GM12892 (cell line): Measurements from ENCODE around the gene MTSS2.

Experiments
- DNase-seq: peaks from one replicate; pipeline ENCODE4 v3.0.0; 2011; ENCODE audit not compliant: insufficient read length
- FAIRE-seq: peaks from 2 replicates; lab custom pipeline; 2011; peaks lifted over from hg19 to GRCh38; lab: Jason Lieb, UNC
- POLR2A ChIP-seq: IDR thresholded peaks from 2 replicates; pipeline ENCODE4 v1.6.1; 2011; ENCODE audit warnings: low read depth, low read length, control low read depth
- POLR2AphosphoS5 ChIP-seq: IDR thresholded peaks from 2 replicates; pipeline ENCODE4 v1.6.1; 2011; ENCODE audit warnings: low read depth, low read length, control low read depth
- TAF1 ChIP-seq: IDR thresholded peaks from 2 replicates; pipeline ENCODE4 v1.6.1; 2011; ENCODE audit warnings: low read depth, mild to moderate bottlenecking, control low read depth, low read length, borderline replicate concordance

Gene MTSS2

DNA sequence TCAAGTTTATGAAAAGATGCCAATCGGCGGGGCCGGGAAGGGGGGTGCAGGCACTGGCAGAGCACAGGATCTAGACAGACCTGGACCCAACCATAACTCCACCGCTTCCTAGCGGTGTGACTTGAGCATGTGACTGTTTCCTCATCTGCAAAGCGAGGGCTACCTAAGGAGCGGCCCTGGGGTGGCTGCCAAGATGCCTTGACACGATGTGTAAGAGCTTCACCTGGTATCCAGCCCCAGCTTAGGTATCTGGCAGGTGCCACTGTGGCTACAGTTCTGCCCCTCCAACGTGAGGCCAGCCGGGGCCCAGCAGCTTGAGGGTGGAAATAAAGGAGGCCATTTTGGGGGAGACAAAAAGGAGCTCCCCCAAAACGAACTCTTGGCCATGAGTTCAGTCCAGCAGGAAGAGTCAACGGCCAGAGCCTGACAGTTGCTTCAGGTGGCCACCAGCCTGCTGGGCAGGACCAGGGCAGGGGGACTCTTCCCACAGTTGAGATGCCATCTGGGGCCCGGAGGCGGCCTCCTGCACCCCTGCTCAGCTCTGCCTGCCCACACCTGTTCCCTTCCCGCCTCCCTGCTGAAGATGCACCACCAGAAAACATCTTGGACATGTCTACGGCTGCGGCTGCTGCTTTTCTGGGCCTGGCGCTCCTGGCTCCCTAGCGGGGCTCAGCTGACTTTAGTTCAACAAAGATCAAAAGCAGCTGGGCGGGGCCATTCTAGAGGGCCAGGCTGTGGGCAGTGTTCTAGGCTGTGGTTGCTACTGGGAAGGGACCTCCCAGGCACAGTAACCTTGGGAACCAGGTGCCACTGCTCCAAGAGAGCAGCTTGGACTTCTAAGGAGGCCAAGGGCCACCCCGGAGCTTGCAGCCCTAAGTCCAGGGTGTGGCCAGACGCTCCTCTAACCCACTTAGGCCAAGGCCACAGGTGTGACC, 3.4 kb upstream of the MTSS2 start:
- TF ChIP-seq POLR2AphosphoS5 (no peak), TAF1 (no peak), POLR2A (no peak)
- DNase-seq = no peak
- FAIRE-seq = no peak

DNA sequence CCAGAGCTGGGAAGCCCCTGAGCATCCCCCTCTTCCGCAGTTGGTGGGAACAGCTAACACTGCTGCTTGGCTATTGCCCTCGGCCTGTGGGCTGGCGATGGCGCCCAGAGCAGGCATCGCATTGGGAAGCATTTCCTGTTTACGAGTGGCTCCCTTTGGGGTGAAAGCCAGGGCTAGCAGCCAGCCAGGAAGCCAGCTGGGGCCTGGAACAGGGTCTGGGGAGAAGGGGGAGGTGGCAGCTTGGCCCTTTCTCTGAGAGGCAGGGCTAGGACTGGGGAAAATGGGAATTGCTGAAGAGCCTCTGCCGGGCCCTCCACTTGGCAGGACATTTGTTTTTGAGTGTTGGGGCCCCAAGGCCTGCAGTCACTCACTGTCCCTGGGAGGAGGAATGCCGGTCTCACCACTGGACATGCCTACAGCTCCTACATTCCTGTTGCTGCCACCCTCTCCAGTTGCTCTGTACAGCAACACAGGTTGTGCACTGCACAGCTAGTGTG, 2.4 kb upstream of the MTSS2 start:
- DNase-seq (no peak), FAIRE-seq (no peak)
- TF ChIP-seq TAF1 = no peak
- TF ChIP-seq POLR2AphosphoS5 = no peak
- no peak for TF ChIP-seq POLR2A

DNA sequence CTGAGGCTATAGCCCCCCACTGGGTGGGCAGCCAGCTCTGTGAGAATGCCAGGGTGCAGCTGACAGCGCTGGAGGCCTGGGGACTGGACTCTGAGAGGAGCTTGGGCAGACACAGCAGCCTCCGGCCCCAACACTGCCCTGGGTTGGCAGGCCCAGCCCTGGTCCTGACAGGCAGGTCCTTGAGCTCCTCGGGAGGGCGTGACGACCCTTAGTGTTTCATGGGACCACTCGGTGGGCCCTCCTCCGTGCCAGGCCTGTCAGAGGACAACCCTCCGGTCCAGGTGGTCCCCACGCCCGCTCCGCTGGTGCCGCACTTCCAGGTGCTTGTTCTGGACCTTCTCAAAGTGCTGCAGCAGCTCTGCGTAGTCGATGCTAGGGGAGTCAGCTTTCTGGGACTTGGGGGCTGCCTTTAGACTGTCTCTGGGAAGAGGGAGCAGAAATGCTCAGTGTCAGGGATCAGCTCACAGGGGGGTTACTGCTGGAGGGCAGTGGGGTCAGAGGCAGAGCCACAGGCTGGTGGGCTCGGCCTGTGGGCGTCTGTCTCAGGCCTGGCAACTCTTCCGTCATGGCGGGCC, 1.9 kb upstream of the MTSS2 start:
- DNase-seq (no peak), FAIRE-seq (no peak)
- no peak for TF ChIP-seq TAF1
- TF ChIP-seq POLR2AphosphoS5 = no peak
- TF ChIP-seq POLR2A = no peak

DNA sequence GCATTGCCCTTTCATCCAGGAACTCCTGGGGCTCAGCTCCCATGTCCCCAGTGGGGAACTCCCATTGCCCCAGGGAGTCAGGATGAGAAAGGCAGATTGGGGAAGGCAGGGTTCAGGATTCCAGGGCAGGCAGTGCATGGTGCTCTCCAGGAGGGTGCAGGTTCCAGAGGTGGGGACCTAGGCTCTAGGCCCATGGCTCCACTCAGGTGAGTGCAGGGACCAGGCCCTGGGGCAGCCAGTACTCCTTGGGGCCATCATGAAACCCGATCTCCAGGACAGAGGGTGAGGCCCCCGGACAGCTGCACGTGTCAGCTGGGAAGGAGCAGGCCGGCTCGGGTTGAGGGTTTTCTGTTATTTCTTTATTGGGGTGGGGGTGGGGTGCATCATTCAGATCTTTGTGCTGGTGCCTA, 1.3 kb upstream of the MTSS2 start:
- TF ChIP-seq TAF1 (no peak), POLR2AphosphoS5 (no peak), POLR2A (no peak)
- DNase-seq = no peak
- no peak for FAIRE-seq

DNA sequence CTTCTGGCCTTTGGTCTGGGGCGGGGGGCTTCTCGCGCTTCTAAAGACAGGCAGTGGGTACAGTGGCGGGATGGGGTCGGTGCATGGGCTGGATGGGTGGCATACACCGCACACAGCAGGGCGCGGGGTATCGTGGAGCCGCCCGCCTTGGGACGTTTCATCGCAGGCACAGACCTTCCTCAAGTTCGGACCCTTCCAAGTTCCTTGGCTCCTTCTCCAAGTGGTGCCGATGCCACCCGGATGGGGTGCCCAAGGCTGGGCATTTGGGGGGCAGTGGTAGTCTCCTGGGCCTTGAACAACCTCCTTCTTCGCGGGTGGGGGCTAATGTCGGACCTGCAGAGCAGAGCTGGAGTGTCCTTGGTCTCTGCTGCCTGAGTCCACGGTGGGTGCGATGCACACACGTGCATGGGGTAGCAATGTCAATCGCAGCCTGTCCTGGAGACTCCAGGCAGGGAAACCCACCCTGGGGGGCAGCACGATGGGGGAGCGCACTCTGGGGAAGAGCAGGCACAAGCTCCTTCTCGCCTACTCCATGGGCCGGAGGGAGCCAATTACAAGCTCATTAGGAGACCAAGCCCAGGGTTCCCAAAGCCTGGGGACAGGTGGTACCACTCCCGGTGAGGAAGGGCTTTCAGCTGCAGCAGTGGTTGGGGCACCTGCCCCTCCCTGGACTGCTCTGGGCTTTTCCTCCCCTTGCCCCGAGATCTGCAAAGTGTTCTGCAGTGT, 686 bp upstream of the MTSS2 start:
- FAIRE-seq (no peak), DNase-seq (no peak)
- TF ChIP-seq POLR2A (no peak), POLR2AphosphoS5 (no peak)

DNA sequence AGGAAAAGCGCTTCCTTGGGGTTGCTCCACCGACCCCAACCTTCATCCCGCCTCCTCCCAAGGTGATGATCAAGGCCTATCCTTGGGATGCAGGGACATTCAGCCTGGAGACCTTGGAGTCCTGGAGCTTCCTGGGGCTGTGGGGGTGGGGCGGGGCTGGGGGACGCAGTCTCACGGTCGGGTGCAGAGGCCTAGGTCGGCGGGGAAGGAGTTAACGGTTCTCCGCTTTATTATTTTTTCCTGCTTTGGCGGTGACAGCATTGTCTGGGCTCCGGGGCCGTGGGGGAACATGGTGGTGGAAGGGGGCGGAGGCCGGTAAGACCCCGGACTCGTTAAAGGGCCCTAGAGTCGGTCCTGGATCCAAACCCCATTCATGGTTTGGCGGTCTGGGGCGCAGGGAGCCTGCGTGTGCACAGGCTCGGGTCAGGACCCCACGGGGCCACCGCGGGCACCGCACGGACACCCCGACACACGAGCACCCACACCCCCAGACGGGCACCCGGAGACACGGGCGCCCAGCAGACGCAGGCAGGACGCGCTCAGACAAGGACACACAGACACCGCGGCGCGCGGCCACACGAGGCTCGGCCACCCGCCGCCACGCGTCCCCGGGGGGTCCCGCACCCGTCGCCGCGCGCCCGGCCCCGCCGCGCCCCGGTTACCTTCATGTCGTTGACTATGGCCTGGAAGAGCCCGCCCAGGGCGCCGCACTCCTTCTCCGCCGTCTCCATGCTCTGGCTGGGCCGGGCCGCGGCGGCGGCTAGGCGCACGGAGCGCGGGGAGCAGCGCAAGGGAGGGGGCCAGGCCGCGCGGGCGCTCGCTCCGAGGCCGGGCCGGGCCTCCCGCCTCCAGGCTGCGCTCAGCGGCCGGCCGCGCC, 554 bp downstream of the MTSS2 start:
- TF ChIP-seq POLR2AphosphoS5 (no peak), TAF1 (no peak), POLR2A (no peak)
- DNase-seq = no peak
- FAIRE-seq = no peak

DNA sequence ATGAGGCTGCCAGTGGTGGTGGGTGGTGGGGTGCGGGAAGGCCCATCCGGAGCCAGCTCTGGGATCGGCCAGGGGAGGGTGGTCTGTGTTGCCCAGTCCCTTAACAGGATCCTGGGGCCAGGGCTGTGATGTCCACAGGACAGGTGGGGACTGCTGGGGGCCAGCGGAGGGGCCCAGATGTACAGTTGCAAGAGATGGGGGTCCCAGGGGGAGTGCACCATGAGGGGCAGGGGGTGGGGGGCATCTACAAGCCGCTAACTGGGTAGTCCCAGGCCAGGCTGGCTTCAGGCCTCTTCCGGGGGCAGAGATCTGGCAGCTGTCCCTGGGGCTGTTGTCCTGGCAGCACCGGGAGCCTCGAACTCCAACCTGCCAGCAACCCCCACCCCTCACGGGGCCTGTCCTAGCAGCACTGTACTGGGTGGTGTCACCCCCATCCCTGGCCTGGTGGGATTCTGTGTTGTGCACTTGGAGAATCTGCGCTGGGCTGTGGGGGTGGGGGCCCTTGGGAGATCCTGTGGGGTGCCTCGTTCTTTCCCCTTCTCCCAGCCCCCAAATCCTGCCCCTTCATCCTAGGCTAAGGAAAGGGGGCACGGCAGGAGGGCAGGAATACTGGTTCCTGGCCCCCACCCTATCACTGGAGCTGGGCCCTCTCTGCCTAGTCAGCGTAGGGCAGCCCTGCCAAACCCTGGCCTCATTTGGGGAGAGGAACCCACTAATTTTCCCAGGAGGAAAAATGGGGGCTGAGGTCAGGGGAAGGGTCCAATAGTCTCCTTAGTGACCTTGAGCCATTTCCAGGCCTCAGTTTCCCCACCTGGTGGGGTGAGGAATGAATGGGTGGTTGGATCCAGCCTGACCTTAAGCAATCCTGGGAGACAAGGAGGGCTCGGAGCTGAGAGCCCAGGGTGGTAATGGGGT, 1.4 kb downstream of the MTSS2 start:
- FAIRE-seq = no peak
- no peak for TF ChIP-seq POLR2A
- TF ChIP-seq POLR2AphosphoS5 = no peak
- TF ChIP-seq TAF1 = no peak

DNA sequence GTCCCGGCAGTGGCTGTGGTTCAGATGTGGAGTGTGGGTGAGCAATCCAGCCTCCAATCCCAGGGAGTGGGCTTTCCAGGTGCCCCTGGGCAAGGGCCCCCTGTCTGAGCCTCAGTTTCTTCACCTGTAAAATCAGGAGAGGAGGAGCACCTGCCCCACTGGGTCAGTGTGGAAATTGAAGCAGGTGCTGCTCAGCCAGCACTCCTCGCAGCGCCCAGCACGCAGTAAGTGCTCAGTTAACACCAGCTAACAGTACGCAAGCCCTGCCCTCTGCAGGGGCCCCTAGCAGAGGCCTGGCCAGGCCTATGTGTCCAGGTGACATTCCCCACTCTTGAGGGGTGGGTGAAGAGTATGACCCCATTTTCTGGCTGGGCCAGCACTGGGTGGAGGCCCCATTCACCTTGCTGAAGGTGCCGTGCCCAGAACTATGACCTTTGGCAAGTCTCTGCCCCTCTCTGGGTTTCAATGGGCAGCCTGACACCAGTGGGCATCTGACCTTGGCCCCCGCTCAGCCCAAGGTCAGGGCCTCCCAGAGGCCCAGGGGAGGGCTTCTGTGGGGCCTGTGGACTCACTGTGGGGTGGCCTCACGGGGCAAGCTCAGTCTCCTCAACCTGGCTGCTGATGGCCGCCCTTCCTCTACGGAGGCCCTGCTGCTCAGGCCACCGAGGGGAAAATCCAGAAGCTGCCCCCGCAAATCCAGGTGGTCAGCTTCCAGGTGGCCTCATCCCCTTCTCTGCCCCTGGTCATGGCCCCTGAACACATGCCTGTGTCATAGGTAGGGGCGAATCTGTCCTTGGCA, 2.5 kb downstream of the MTSS2 start:
- no peak for DNase-seq
- no peak for TF ChIP-seq POLR2A
- TF ChIP-seq TAF1 = no peak
- TF ChIP-seq POLR2AphosphoS5 = no peak
- FAIRE-seq = no peak

More for the DNA sequence above, 1.4 kb downstream of the MTSS2 start:
- DNase-seq = no peak
